HG03439 (cell line): ENCODE data around the gene ACOT8.
A peak's percentile ranks its signal among the peaks of the same experiment; 100 is the strongest.
"Not testable (repeated sequence)": the region's sequence is repeated elsewhere in the genome, so short reads cannot be mapped to it uniquely, and the experiment has no call there.

Experiments used
- ATAC-seq: cut with Tn5 transposase; IDR thresholded peaks from one replicate; pipeline ENCODE4 v1.9.1; 2021; ENCODE audit warnings: mild to moderate bottlenecking, moderate library complexity; ENCODE audit not compliant: unreplicated experiment

Gene ACOT8

DNA sequence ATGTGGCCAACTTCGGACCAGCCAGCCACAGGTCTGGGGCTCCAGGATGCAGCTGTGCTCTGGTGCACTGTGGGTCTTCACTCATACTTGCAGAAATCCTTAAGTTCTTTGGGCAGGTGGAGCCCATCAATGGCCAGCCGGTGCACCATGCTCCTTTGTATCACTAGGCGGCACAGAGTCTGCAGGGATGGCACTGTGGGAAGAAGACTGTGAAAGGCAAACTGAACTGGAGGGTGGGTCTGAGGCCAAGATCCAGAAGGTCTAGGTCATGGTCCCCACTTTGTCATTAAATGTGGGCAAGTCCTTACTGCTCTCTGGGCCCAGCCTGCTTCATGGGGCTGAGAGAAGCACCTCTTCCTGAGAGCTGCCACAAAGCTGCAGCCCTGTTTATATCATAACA, 31.5 kb upstream of the ACOT8 start:
- no peak for ATAC-seq

DNA sequence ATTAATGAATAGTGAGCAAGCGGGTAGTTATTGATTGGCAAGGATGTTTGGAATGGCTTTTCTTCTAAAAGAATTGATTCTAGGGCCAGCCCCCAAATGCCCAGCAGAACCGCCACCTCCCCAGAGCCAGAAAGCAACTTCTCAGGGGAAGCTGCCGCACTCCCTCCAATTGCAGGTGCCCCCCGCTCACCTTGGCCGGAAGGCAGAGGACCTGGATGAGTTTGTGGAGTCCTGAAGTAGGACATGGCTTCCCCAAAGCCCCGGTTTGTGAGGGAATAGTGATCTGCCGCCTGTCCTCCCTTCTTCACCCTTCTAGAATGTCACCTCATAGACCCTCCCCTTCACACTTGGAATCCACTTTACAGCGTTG, 30.1 kb upstream of the ACOT8 start, which contains the start of gene SPATA25:
Gene SPATA25 (minus strand): TSS at position 277 of the 370 bp plus-strand sequence. CDS start 32 bp downstream, at position 245.
- ATAC-seq, result no peak

DNA sequence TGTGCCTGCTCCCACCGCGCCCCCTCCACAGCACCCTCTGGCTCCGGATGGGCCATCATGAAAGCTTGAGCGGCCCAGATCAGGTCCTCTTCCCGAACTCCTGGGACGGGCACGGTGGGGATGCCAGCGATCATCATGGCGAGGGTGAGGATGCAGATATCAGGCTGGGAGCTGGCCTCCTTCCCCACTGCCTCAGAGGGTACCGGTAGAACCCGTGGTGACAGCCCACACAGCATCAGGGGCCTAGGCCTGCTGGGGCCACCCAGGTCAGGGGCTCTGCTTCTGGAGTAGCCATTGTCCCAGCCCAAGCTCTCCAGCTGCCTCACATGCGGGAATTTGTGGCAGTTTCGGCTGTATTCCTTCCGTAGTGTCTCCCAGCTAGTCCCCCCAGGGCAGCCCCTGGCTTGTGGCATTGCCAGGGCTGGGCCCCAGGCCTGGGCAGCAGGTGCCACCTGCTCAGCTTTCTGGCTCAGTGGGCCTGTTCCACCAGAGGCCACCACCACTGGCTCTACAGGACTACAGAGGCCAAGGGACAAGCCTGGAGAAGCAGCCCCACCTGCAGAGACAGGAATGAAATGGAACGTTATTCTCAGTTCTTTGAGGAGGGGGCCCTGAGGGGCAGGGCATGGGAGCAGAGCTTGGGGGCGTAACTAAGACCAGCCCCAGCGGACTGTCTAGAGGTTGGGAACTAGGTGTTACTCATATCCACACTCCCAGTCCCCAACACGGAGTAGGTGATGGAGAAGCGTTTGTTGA, 29.6 kb upstream of the ACOT8 start:
- ATAC-seq, result no peak

DNA sequence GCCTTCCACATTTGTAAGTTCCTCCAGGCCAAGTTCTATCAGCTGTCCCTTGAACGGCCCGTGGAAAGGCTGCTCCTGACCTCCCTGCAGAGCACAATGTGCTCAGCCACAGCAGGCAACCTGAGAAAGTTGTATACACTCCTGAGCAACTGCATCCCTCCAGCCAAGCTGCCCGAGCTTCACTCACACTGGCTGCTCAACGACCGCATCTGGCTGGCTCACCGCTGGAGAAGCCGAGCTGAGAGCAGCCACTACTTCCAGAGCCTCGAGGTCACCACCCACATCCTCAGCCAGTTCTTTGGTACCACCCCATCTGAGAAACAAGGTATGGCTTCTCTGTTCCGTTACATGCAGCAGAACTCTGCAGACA, 25.9 kb upstream of the ACOT8 start:
- ATAC-seq, result no peak

DNA sequence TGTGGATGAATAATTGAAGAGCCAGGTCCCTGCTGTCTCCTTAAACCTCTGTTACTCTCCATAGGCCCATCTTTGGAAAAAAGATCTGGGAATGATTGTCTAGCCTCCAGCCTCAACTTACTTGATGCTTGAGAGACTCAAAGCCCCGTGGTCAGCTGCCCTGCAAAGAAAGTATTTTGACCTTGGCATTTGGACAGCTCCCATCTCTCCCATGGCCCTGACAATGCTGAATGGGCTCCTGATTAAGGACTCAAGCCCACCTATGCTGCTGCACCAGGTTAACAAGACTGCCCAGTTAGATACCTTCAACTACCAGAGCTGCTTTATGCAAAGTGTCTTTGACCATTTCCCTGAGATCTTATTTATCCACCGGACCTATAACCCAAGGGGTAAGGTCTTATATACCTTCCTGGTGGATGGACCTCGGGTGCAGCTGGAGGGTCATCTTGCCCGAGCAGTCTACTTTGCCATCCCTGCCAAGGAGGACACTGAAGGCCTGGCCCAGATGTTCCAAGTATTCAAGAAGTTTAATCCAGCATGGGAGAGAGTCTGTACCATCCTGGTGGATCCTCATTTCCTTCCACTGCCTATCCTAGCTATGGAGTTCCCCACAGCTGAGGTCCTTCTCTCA, 25.4 kb upstream of the ACOT8 start:
- no peak for ATAC-seq

DNA sequence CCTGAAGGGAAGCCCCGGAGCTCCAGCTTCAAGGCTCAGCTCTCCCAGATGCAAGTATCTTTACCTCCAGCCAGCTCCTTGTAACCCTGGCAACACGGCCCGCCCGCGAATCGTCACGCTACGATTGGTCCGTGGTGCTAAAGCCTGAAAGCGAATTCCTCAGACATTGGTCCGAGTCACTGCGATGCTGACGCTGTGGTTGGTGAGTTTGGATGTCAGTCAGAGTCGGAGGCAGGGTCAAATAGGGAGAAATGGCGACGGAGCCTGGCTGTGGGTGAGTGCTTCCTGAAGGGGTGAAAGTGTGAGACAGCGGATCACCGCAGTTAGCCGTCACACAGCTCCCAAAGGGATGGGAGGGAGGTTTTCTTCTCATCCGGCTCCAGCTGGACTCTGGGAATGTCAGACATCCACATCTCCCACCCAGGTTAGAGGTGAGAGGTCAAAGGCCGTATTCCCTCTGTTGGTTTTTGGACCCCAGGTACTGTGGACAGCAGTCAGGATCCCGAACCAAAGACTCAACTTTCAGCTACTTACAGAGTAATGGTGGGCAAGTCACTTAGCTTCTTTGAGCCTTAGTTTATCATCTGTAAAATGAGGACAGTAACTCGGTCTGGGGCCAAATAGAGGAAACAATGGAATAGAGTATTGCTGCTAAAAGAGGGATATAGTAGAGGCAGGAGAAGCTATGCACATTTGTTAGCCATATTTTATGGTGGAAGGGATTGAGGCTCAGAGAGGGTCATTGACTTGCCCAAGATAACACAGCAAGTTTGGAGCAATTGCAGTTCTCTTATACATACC, 24.0 kb upstream of the ACOT8 start, which contains the start of gene ZSWIM1:
Gene ZSWIM1 (plus strand): TSS at position 240 of the 801 bp plus-strand sequence. CDS start 1,366 bp downstream, outside the sequence.
- ATAC-seq, result peak; percentile 95

DNA sequence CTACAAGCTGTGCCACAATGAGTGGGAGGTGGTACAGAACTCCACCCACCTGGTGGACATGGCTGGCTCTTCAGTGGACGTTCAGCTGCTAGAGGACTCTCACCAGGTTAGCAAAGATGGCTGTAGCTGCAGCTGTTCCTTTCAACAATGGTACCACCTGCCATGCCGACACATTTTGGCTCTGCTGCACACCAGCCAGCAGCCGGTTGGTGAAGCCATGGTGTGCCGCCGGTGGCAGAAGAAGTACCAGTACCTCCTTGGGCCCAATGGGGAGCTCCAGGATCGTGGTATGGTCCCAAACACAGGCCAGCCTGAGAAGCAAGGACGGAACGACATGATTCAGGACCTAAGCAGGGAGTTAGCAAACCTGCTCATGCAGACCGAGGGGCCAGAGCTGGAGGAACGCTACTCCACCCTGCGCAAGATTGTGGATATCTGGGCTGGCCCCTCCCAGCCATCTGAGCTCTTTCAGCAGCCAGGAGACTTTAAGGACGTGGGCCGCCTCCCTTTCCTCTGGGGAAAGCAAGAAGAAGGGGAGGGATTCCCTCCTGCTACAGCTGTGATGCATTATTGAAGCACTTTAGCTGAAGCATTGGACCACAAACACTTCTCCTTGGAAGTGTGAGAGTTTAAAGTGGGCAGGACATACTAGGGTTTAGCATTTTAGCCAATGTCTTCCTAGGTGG, 21.0 kb upstream of the ACOT8 start:
- ATAC-seq, result no peak

DNA sequence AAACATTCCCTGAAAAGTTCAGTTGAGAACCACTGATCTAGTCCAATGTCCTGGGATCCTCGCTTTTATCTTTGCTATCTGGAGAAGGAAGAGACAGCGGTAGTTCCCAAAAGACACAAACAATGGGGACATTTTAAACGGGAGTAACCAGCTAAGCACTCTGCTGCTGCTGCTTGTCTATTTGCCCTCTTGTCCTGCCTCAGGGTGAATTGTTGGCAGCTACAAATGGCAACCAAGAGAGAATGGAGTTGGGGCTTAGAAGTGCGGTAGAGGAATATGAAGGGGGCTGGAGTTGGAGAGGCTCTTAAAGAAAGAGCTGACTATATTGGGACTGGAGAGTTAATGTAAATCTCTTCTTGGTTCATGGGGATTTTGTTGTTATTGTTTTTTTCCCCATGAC, 17.4 kb upstream of the ACOT8 start:
- no peak for ATAC-seq

DNA sequence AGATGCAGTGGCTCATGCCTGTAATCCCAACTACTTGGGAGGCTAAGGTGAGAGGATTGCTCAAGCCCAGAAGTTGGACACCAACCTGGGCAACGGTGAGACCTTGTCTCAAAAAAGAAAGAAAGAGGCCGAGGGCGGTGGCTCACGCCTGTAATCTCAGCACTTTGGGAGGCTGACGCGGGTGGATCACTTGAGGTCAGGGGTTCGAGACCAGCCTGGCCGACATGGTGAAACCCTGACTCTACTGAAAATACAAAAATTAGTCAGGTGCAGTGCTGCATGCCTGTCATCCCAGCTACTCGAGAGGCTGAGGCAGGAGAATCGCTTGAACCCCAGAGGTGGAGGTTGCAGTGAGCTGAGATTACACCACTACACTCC, 16.9 kb upstream of the ACOT8 start:
- ATAC-seq, result not testable (repeated sequence)

DNA sequence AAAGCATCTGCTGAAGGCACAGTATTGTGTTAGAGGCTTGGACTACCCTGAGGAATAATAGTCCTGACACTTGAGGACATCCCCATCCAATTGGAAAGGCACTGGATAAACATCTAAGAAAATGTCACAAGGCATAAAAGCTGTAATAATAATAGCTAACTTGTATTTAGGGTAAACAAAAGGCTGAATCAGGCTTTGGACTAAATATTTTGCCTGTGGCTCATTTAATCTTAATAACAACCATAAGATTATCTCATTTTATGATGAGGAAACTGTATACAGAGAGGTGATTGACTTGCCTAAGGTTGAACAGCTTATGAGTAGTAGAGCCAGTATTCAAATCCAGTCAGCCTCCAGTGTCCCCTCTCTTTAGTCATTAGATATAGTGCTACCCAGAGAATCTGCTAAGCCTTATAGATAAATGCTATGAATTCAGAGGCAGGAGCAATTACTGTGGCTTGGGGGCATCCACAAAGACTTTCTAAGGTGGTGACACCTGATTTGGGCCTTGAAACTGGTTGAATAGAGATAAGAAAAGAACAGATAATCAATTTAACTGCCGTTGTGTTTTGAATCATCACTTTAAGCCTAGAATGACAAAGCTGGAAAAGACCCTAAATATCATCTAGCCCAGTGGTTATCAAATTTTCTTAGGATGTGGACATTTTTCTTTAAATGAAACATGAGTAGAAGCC, 16.4 kb upstream of the ACOT8 start:
- no peak for ATAC-seq

DNA sequence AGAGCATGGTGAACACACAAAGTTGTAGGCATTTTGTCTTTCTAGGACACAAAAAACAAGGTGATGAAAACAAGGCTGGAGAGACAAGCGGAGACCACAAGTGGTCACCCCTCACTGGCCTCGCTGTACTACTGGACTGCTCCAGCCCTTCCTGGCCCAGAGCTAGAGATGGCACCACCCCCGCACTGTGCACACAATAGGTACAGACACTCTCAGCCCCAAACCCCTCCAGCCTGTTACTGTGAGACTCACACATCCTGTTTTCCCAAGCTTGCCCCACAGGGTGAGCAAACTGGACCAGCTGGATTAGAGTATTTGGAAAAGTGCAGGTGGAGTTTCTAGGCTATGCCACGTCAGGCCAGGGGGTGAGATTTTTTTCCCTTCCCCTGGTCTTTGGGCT, 15.4 kb upstream of the ACOT8 start:
- ATAC-seq, result no peak

DNA sequence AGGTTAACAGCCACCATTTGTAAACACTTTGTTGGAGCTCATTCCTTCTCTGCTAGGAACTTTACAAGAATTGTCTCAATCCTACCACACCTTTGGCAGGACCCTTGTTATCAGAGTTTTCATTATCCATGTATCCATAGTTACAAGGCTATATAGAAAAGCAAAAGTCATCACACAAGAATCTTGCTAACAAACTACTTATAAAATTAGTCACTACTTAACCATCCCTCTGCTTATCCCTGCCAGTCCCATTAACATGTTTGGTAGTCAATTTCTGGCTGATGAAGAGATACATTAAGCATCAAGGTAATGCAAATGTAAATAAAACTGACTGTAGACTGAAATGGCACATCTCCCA, 10.6 kb upstream of the ACOT8 start:
- no peak for ATAC-seq

DNA sequence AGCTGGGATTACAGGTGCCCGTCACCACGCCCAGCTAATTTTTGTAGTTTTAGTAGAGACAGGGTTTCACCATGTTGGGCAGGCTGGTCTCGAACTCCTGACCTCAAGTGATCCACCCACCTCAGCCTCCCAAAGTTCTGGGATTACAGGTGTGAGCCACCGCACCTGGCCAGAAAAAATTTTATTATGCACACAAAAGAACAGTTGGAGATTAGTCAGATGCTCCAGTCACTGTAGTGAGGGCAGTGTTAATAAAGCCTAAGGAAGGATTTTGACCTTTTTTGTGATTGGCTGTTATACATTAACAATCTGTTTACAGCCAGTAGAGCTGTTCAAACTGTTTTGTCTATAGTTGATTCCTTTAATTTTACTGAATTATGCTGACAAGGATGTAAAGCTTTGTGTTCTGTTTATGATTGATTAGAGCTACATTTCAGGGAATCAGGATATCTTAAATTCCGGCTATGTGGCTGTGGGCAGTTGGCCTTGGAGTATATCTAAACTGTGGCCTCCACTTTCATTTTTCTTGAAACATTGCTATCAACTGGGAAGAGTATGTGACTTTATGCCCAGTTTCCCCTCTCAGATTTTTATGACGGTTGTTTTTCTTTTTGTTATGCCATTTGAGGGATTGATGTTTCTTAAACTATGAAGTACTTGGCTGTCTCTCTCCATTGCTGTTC, 10.1 kb upstream of the ACOT8 start:
- ATAC-seq, result no peak

DNA sequence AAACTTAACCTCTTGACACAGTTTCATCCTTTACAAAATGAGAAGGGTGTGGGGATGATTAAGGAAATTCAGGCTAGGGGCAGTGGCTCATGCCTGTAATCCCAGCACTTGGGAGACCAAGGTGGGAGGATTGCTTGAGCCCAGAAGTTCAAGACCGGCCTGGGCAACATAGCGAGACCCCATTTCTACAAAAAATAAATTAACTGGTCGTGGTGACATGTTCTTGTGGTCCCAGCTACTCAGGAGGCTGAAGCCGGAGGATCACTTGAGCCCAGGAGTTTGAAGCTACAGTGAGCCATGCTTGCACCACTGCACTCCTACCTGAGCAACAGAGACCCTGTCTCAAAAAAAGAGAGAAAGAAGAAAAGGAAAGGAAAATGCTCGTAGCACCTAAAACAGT, 9.3 kb upstream of the ACOT8 start:
- no peak for ATAC-seq

DNA sequence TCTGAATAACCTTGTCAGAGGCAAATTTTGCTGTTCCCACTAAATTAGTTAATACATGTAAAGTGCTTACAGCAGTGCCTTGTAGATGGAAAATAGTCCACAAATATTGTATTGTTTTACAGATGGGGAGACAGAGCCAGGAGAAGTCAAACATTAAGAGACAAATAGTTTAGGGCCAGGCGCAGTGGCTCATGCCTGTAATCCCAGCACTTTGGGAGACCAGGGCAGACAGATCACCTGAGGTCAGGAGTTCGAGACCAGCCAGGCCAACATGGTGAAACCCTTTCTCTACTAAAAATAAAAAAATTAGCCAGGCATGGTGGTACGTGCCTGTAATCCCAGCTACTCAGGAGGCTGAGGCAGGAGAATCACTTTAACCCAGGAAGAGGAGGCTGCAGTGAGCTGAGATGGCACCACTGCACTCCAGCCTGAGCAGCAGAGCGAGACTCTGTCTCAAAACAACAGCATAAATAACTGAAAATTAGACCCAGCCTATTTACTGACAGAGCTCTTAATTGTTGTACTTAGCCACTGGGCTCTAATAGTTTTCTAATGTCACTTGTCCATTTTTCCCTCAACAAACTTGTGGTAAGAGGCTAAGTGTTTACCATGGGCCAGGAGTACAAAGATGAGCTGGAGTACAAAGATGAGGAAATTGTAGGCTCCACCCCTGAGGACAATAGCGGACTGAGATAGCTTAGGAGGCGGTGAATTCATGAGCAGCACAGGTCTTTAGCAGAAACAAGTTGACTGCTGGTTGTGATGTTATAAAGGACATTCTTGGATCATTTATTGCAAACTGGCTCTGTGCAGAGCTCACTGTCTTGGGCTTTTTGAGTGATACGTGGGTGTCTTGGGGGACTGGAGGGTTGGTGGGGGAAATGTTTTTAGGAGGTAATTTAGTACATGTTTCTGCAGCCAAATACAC, 6.6 kb upstream of the ACOT8 start:
- no peak for ATAC-seq

DNA sequence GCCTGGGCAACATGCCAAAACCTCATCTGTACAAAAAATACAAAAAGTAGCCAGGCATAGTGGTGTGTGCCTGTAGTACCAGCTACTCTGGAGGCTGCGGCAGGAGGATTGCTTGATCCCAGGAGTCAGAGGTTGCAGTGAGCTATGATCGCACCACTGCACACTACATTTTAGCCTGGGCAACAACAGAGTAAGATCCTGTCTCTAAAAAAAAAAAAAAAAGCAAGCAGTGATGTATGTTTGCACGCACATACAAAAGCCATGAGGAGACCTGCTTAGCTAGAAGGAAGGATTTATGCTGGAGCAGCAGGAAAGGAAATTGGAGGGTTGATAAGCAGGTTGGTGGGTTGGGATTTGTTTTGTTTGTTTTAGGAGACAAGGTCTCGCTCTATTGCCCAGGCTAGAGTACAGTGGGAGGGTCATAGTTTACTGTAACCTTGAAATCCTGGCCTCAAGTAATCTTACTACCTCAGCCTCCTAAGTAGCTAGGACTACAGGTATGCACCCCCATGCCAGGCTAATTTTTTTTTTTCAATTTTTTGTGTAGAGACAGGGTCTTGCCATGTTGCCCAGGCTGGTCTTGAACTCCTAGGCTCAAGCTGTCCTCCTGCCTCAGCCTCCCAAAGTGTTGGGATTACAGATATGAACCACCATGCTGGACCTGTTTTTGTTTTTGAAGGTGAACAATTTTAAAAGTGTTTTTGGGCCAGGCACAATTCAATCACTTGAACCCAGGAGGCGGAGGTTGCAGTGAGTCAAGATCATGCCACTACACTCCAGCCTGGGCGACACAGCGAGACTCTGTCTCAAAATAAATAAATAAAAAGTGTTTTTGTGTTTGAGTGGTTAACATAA, 4.3 kb upstream of the ACOT8 start:
- no peak for ATAC-seq

DNA sequence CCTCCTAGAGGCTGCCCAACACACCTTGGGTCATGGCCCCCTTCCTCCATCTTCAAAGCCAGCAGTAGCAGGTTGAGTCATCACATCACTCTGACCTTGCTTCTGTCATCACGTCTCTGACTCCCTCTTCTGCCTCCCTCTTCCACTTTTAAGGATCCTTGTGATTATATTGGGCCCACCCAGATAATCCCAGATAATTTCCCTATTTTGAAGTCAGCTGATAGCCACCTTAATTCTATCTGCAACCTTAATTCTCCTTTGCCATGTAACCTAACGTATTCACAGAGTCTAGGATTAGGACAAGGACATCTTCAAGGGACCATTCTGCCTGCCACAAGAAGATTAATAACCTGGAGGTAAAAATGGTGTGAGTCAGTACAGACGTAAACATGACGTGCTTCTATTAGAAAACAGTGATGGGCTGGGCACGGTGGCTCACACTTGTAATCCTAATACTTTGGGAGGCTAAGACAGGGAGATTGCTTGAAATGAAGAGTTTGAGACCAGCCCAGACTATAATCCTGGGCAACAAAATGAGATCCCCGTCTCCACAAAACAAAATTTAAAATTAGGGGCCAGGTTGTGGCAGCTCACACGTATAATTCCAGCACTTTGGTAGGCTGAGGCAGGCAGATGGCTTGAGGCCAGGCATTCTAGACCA, 3.5 kb upstream of the ACOT8 start:
- no peak for ATAC-seq

DNA sequence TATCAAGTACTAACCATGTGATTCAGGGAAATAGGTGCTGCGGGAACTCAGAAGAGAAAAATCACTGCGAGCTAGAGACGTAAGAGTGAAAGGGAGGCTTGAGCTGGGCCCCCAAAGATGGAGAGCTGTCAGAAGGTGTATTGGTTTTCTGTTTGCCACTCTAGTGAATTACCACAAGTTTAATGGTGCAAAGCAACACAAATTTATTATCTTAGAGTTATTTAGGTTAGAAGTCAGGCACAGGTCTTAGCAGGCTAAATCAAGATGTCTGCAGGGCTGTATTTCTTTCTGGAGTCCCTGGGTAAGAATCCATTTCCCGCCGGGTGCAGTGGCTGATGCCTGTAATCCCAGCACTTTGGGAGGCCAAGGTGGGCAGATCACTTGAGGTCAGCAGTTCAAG, 2.7 kb upstream of the ACOT8 start:
- no peak for ATAC-seq
